MM.1S (cell line): ENCODE results near the gene MYZAP.

Source experiments
- DNase-seq: peaks from one replicate; pipeline ENCODE4 v3.0.0-alpha.2; 2015
- H2AFZ ChIP-seq: fragments of 300-600 bp; sonication (generic); 2 replicates; pipeline ENCODE4 v1.6.0; 2016; ENCODE audit warnings: antibody characterized with exemption, low read length
- H3F3A ChIP-seq: fragments of 300-600 bp; sonication (generic); 2 replicates; pipeline ENCODE4 v1.6.1; 2016; ENCODE audit warnings: mild to moderate bottlenecking, antibody characterized with exemption, low read length, moderate library complexity, mixed read lengths; ENCODE audit not compliant: insufficient read depth
- H3K27ac ChIP-seq: fragments of 300-600 bp; sonication (generic); 2 replicates; pipeline ENCODE4 v1.5.1; 2016; ENCODE audit warnings: mild to moderate bottlenecking, low read length
- H3K27me3 ChIP-seq: fragments of 300-600 bp; sonication (generic); replicated peaks from 2 replicates; pipeline ENCODE4 v1.6.0; 2016; ENCODE audit warnings: low read length; ENCODE audit not compliant: insufficient read depth
- H3K36me3 ChIP-seq: fragments of 300-600 bp; sonication (generic); replicated peaks from 2 replicates; pipeline ENCODE4 v1.6.1; 2016; ENCODE audit warnings: mild to moderate bottlenecking, low read length, mixed read lengths; ENCODE audit not compliant: insufficient read depth
- H3K4me1 ChIP-seq: fragments of 300-600 bp; sonication (generic); 2 replicates; pipeline ENCODE4 v1.6.1; 2016; ENCODE audit warnings: low read length, mixed read lengths
- H3K4me2 ChIP-seq: fragments of 300-600 bp; sonication (generic); 2 replicates; pipeline ENCODE4 v1.6.0; 2016; ENCODE audit warnings: low read depth, low read length
- H3K4me3 ChIP-seq: fragments of 300-600 bp; sonication (generic); 2 replicates; pipeline ENCODE4 v1.5.1; 2016; ENCODE audit warnings: low read length, mixed read lengths
- H3K79me2 ChIP-seq: fragments of 300-600 bp; sonication (generic); 2 replicates; pipeline ENCODE4 v1.6.1; 2016; ENCODE audit warnings: mixed run types, low read length, mixed read lengths
- H3K9ac ChIP-seq: fragments of 300-600 bp; sonication (generic); 2 replicates; pipeline ENCODE4 v1.6.1; 2016; ENCODE audit warnings: low read length, mixed read lengths
- H3K9me2 ChIP-seq: fragments of 300-600 bp; sonication (generic); replicated peaks from 2 replicates; pipeline ENCODE4 v1.6.1; 2016; ENCODE audit warnings: mild to moderate bottlenecking, low read length, mixed read lengths; ENCODE audit not compliant: insufficient read depth
- H3K9me3 ChIP-seq: fragments of 300-600 bp; sonication (generic); replicated peaks from 2 replicates; pipeline ENCODE4 v1.6.1; 2016; ENCODE audit warnings: mild to moderate bottlenecking, low read length, mixed read lengths; ENCODE audit not compliant: insufficient read depth
- H4K20me1 ChIP-seq: fragments of 300-600 bp; sonication (generic); 2 replicates; pipeline ENCODE4 v1.6.1; 2016; ENCODE audit warnings: mild to moderate bottlenecking, low read length, moderate library complexity, mixed read lengths; ENCODE audit not compliant: insufficient read depth
- CTCF ChIP-seq: fragments of 300-600 bp; sonication (generic); IDR thresholded peaks from 2 replicates; pipeline ENCODE4 v1.5.1; 2016; ENCODE audit warnings: antibody characterized with exemption, low read length, mixed read lengths
- EZH2 ChIP-seq: fragments of 300-600 bp; sonication (generic); optimal IDR thresholded peaks from 2 replicates; pipeline ENCODE3; 2017; ENCODE audit warnings: low read depth, mild to moderate bottlenecking, antibody characterized with exemption, low read length, mixed read lengths
- EZH2phosphoT487 ChIP-seq: fragments of 300-600 bp; sonication (generic); IDR thresholded peaks from 2 replicates; pipeline ENCODE4 v1.6.1; 2018; ENCODE audit warnings: antibody characterized with exemption, low read length

Gene MYZAP

DNA sequence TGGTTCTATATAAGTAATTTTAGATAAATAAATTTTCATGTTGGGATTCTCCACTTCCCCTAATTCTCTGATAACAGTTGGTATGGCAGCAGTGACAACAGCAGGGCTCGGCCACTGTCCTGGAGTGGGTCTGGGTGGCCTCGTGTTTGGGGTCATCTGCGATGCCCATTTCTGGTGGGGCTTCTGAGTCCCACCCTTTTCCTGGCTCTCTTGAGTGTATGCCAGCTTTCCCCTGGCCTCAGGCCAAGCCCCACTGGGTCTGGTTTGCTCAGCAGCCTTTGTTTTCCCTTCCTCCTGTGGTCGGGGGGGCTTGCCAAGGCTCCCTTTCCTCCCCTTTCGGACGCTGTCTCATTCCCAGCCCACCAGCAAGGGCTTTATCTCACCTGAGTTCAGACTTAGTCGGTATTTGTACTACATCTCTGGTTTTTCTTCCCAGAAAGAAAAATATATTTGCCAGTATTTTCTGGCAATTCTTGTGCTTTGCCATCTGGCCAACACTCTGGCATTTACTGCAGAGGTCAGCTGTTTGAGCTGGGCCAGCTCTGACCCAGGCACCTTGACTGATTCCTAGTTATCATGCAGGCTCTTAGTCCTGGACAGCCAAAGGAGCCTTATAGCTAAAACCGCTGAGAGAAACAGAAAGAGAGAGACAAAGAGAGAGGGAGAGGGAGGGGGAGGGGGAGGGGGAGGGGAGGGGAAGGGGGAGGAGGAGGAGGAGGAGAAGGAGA, 35.2 kb downstream of the MYZAP start:
- no peak overlapping the region for H3K4me3 ChIP-seq
- DNase-seq: no peak
- no peaks in the 10 kb centered on the region for H3K27me3 ChIP-seq
- no peak for TF ChIP-seq EZH2
- no peak for TF ChIP-seq EZH2phosphoT487
- no peak for TF ChIP-seq CTCF
- no peaks in the 10 kb centered on the region for H3K9me3 ChIP-seq
- no peaks in the 10 kb centered on the region for H3F3A ChIP-seq
- H3K4me2 ChIP-seq: no peak overlapping the region
- no peaks in the 10 kb centered on the region for H3K79me2 ChIP-seq
- no peak overlapping the region for H3K27ac ChIP-seq
- no peaks in the 10 kb centered on the region for H3K36me3 ChIP-seq
- H3K4me1 ChIP-seq: no peaks in the 10 kb centered on the region
- H4K20me1 ChIP-seq: no peaks in the 10 kb centered on the region
- H2AFZ ChIP-seq: no peak overlapping the region
- H3K9me2 ChIP-seq: no peaks in the 10 kb centered on the region
- H3K9ac ChIP-seq: no peak overlapping the region

- no peaks in the 10 kb centered on the region for H3K36me3 ChIP-seq
- no peak overlapping the region for H3K9ac ChIP-seq
- no peak overlapping the region for H3K4me3 ChIP-seq
- no peaks in the 10 kb centered on the region for H3K4me1 ChIP-seq
- no peaks in the 10 kb centered on the region for H3K27me3 ChIP-seq
- DNase-seq: no peak
- no peaks in the 10 kb centered on the region for H4K20me1 ChIP-seq
- H3K27ac ChIP-seq: no peak overlapping the region
- no peaks in the 10 kb centered on the region for H3K79me2 ChIP-seq
- H3K4me2 ChIP-seq: no peak overlapping the region
- no peak overlapping the region for H2AFZ ChIP-seq
- H3F3A ChIP-seq: no peaks in the 10 kb centered on the region
- H3K9me3 ChIP-seq: no peaks in the 10 kb centered on the region
- no peaks in the 10 kb centered on the region for H3K9me2 ChIP-seq
- TF ChIP-seq EZH2: no peak
- no peak for TF ChIP-seq CTCF
- TF ChIP-seq EZH2phosphoT487: no peak
Observed at GRCh38 chr15:57631386-57632110, 39.8 kb downstream of the MYZAP start.

- H4K20me1 ChIP-seq: no peaks in the 10 kb centered on the region
- no peaks in the 10 kb centered on the region for H3F3A ChIP-seq
- no peaks in the 10 kb centered on the region for H3K4me1 ChIP-seq
- no peak for TF ChIP-seq EZH2phosphoT487
- no peak for TF ChIP-seq CTCF
- no peak for TF ChIP-seq EZH2
- no peaks in the 10 kb centered on the region for H3K79me2 ChIP-seq
- H3K9me2 ChIP-seq: no peaks in the 10 kb centered on the region
- no peak overlapping the region for H2AFZ ChIP-seq
- H3K36me3 ChIP-seq: no peaks in the 10 kb centered on the region
- no peak overlapping the region for H3K4me3 ChIP-seq
- DNase-seq: no peak
- no peaks in the 10 kb centered on the region for H3K27me3 ChIP-seq
- H3K4me2 ChIP-seq: no peak overlapping the region
- no peak overlapping the region for H3K27ac ChIP-seq
- no peaks in the 10 kb centered on the region for H3K9me3 ChIP-seq
- H3K9ac ChIP-seq: no peak overlapping the region
Observed at GRCh38 chr15:57634290-57634689, 42.6 kb downstream of the MYZAP start.
